Spleen (tissue), 11 donors: ENCODE results near the gene DDX11. TPM values are rescaled to one million over a fixed set of nuclear protein-coding genes. Genes with fewer than 3 reads are reported as not detected.

Source experiments
- DNase-seq: peaks from one replicate; pipeline ENCODE4 v3.0.0-alpha.2; 2020
- H3K27ac ChIP-seq, 8 donors: fragments of 200-600 bp; sonication (generic) in 7 of 8; 1 replicate in 4 of 8; 2 replicates in 4 of 8; pipeline versions ENCODE4 v1.5.0 to v1.8.0; 2016 to 2021; ENCODE audit warnings: inconsistent platforms in 4 of 8, mild to moderate bottlenecking in 4 of 8, moderate library complexity in 1 of 8
- H3K27me3 ChIP-seq, 7 donors: fragments of 200-600 bp; sonication (generic) in 6 of 7; replicated peaks in 1 of 7; 1 replicate in 4 of 7; 2 replicates in 3 of 7; pipeline versions ENCODE4 v1.5.0 to v1.8.0; 2016 to 2021; ENCODE audit warnings: inconsistent platforms in 3 of 7, mild to moderate bottlenecking in 1 of 7
- H3K36me3 ChIP-seq, 6 donors: fragments of 200-600 bp; sonication (generic) in 5 of 6; 1 replicate in 4 of 6; 2 replicates in 2 of 6; pipeline versions ENCODE4 v1.5.0 to v1.8.0; 2016 to 2021; ENCODE audit warnings: inconsistent platforms in 2 of 6
- H3K4me1 ChIP-seq, 6 donors: fragments of 200-600 bp; sonication (generic) in 5 of 6; 1 replicate in 3 of 6; 2 replicates in 3 of 6; pipeline versions ENCODE4 v1.5.0 to v1.8.0; 2016 to 2021; ENCODE audit warnings: inconsistent platforms in 3 of 6
- H3K4me3 ChIP-seq, 8 donors: fragments of 200-600 bp; sonication (generic) in 7 of 8; 1 replicate in 4 of 8; 2 replicates in 4 of 8; pipeline versions ENCODE4 v1.5.0 to v1.8.0; 2016 to 2021; ENCODE audit warnings: inconsistent platforms in 4 of 8, mild to moderate bottlenecking in 4 of 8, moderate library complexity in 2 of 8
- H3K9me3 ChIP-seq, 8 donors: fragments of 200-600 bp; sonication (generic) in 7 of 8; 1 replicate in 4 of 8; 2 replicates in 4 of 8; pipeline versions ENCODE4 v1.5.0 to v1.8.0; 2016 to 2021; ENCODE audit warnings: inconsistent platforms in 4 of 8
- POLR2A ChIP-seq, 3 donors: fragments of 450-650 bp; IDR thresholded peaks; one replicate each; pipeline ENCODE4 v1.5.1; 2017; ENCODE audit warnings: antibody characterized with exemption in 3 of 3, mild to moderate bottlenecking in 1 of 3
- POLR2AphosphoS5 ChIP-seq, 3 donors: sonication (generic); formaldehyde crosslinking; IDR thresholded peaks; one replicate each; pipeline ENCODE4 v1.5.1; 2017; ENCODE audit warnings: antibody characterized with exemption in 3 of 3
- WGBS, 5 donors: extraction: QIAGEN DNeasy Blood & Tissue Kit in 3 of 5; methylation state at CpG; one replicate each; pipeline versions ENCODE4 v1.1.5 to v1.1.7; 2013 to 2018; 5-methylcytosine and 5-hydroxymethylcytosine counted together
- intact Hi-C: fragments of 100-400 bp; cut with DNase I; formaldehyde crosslinking; loops from one replicate; pipeline ENCODE4 v1.15.0; 2023; ENCODE audit warnings: low total_unique reads
- polyA plus RNA-seq, 3 donors: library from polyadenylated mRNA; stranded (reverse); fragments of 200-250 nt; gene quantifications; one replicate each; pipeline ENCODE4 v1.2.1, GENCODE V29; 2013
- total RNA-seq, 7 donors: library from RNA; depleted of rRNA in 3 of 7; stranded (reverse); fragments of >200 nt in 3 of 7; fragmentation: NEBNext Ultra II Directional in 4 of 7; extraction: Animal tissue kit (Norgen Biotek cat#: 25700) in 4 of 7; gene quantifications; one replicate each; pipeline versions ENCODE4 v1.1.0 to v1.2.1, GENCODE V29; 2016 to 2021
- TF ChIP-seq, protein P1 (sequence below), 11 experiments: fragments of 200-600 bp in 7 of 11; fragments of 450-650 bp in 4 of 11; sonication (generic) in 4 of 11; IDR thresholded peaks in 8 of 11; conservative IDR thresholded peaks in 3 of 11; 1 replicate in 7 of 11; 2 replicates in 4 of 11; pipeline versions ENCODE4 v1.4.0 to v1.8.0; 2016 to 2021; ENCODE audit warnings: antibody characterized with exemption in 11 of 11, inconsistent platforms in 4 of 11, mild to moderate bottlenecking in 1 of 11
- donor health status: healthy with polysubstance abuse.
- donor health status: DM: no; HTN: no; CAD: no; lungs with moderate emphysema.
- donor health status: DM: no; HTN: no; CAD: no.
- donor health status: Bipolar disorder and iron deficiency.
- donor health status: healthy.
- donor health status: DM: no; HTN: no; CAD: no.
- donor health status: DM: yes; HTN: yes; CAD: no.

Gene DDX11
- total and polyA plus RNA-seq, 10 donors = 13.3 to 66.7 (median 34.0) TPM

GRCh38 chr12:31117203-31118011, 43.7 kb downstream of the DDX11 start:
- Histone ChIP-seq H3K9me3 (no peaks in the 10 kb centered on the region), H3K4me1 (peaks cover 3 to 34% (median 23%) of the 10 kb centered on the region in 6 donors), H3K36me3 (no peaks in the 10 kb centered on the region), H3K27me3 (peaks cover 0 to 44% (median 25%) of the 10 kb centered on the region in 7 donors), H3K4me3 (peak overlapping the region in 6 of 8 donors; percentile 16 to 64 (median 34)), H3K27ac (no peak overlapping the region)
- intact Hi-C loops = no loop called here
- DNase-seq = peak; percentile 87
- no peak for TF ChIP-seq POLR2AphosphoS5 (IDR thresholded peaks at IDR 0.05)
- TF ChIP-seq, protein P1, sequence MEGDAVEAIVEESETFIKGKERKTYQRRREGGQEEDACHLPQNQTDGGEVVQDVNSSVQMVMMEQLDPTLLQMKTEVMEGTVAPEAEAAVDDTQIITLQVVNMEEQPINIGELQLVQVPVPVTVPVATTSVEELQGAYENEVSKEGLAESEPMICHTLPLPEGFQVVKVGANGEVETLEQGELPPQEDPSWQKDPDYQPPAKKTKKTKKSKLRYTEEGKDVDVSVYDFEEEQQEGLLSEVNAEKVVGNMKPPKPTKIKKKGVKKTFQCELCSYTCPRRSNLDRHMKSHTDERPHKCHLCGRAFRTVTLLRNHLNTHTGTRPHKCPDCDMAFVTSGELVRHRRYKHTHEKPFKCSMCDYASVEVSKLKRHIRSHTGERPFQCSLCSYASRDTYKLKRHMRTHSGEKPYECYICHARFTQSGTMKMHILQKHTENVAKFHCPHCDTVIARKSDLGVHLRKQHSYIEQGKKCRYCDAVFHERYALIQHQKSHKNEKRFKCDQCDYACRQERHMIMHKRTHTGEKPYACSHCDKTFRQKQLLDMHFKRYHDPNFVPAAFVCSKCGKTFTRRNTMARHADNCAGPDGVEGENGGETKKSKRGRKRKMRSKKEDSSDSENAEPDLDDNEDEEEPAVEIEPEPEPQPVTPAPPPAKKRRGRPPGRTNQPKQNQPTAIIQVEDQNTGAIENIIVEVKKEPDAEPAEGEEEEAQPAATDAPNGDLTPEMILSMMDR (IDR thresholded peaks at IDR 0.05 in 8 of 11, conservative IDR thresholded peaks at IDR 0.05 in 3 of 11) = peak in 6 of 11 experiments; percentile 25 to 80 (median 68)
- no peak for TF ChIP-seq POLR2A (IDR thresholded peaks at IDR 0.05)
- 2 to 12% (median 5%) methylated on average over 5 to 45 of the region's 45 CpGs for WGBS, 5 donors

DNA sequence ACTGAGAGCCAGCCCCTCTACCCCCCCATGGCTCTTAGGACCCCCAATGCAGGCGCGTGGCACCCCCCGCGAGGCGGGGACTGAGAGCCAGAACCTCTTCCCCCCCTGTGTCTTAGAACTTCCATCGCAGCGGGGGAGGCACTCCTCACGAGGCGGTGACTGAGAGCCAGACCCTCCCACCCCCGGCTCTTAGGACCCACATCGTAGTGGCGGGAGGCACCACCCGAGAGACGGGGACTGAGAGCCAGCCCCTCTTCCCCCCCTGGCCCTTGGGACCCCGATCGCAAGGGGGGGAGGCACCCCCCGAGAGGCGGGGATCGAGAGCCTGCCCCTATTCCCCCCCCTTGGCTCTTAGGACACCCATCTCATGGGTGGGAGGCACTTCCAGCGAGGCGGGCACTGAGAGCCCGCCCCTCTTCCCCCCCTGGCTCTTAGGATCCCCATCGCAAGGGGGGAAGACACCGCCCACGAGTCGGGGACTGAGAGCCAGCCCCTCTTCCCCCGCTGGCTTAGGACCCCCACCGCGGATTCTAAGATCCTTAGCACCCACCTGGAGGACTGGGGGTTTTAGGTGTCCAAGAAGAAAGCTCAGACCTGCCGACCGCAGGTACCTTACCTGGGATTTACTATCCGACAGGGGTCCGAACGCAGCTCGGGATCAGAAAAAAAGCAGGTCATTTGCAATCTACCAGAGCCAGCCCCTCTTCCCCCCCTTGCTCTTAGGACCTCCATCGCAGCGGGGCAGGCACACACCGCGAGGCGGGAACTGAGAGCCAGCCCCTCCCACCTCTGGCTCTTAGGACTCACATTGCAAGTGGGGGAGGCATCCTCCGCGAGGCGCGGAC, 44.9 kb downstream of the DDX11 start:
- H3K27me3 ChIP-seq = peaks cover 0 to 44% (median 25%) of the 10 kb centered on the region in 7 donors
- no peak overlapping the region for H3K27ac ChIP-seq
- 10 to 62% (median 50%) methylated on average over 13 to 44 of the region's 44 CpGs for whole genome bisulfite sequencing, 5 donors
- no peaks in the 10 kb centered on the region for H3K9me3 ChIP-seq
- H3K4me1 ChIP-seq = peaks cover 3 to 34% (median 23%) of the 10 kb centered on the region in 6 donors
- DNase-seq = peak; percentile 74
- intact Hi-C loops = no loop called here
- peak overlapping the region in 7 of 8 donors; percentile 20 to 64 (median 23) for H3K4me3 ChIP-seq
- no peaks in the 10 kb centered on the region for H3K36me3 ChIP-seq
- TF ChIP-seq, protein P1 (IDR thresholded peaks at IDR 0.05 in 8 of 11, conservative IDR thresholded peaks at IDR 0.05 in 3 of 11) = no peak
- no peak for TF ChIP-seq POLR2AphosphoS5 (IDR thresholded peaks at IDR 0.05)
- TF ChIP-seq POLR2A (IDR thresholded peaks at IDR 0.05) = no peak

DNA sequence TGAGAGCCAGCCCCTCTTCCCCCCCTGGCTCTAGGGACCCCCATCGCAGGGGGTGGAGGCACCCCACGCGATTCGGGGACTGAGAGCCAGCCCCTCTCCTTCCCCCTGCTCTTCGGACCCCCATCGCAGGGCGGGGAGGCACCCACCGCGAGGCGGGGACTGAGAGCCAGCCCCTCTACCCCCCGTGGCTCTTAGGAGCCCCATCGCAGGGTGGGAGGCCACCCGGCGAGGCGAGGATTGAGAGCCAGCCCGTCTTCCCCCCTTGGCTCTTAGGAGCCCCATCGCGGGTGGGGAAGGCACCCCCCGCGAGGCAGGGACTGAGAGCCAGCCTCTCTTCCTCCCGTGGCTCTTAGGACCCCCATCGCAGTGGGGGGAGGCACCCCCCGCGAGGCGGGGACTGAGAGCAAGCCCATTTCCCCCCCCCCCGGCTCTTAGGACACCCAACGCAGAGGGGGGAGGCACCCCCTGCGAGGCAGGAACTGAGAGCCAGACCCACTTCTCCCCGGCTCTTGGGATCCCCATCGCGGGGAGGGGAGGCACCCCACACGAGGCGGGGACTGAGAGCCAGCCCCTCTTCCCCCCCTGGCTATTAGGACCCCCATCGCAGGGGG, 45.6 kb downstream of the DDX11 start:
- TF ChIP-seq POLR2A (IDR thresholded peaks at IDR 0.05) = no peak
- TF ChIP-seq, protein P1 (IDR thresholded peaks at IDR 0.05 in 8 of 11, conservative IDR thresholded peaks at IDR 0.05 in 3 of 11) = no peak
- no peak for TF ChIP-seq POLR2AphosphoS5 (IDR thresholded peaks at IDR 0.05)
- peaks cover 0 to 44% (median 25%) of the 10 kb centered on the region in 7 donors for H3K27me3 ChIP-seq
- DNase-seq = peak; percentile 85
- H3K4me3 ChIP-seq = peak overlapping the region in 6 of 8 donors; percentile 21 to 64 (median 30)
- peaks cover 3 to 34% (median 23%) of the 10 kb centered on the region in 6 donors for H3K4me1 ChIP-seq
- 9 to 59% (median 35%) methylated on average over 2 to 34 of the region's 34 CpGs for WGBS, 5 donors
- no peak overlapping the region for H3K27ac ChIP-seq
- no peaks in the 10 kb centered on the region for H3K36me3 ChIP-seq
- intact Hi-C loops = no loop called here
- H3K9me3 ChIP-seq = no peaks in the 10 kb centered on the region
